Loucy (cell line): ENCODE results near the gene TPM1.

Experiments
- H2AFZ ChIP-seq: fragments of 200-600 bp; sonication (generic); 2 replicates; pipeline ENCODE4 v1.6.0; 2016; ENCODE audit warnings: antibody characterized with exemption, mild to moderate bottlenecking, low read length, moderate library complexity
- H3F3A ChIP-seq: fragments of 200-600 bp; 2 replicates; pipeline ENCODE4 v1.6.0; 2016; ENCODE audit warnings: antibody characterized with exemption, low read depth, mild to moderate bottlenecking
- H3K27me3 ChIP-seq: fragments of 200-600 bp; sonication (generic); 2 replicates; pipeline ENCODE4 v1.6.1; 2014; ENCODE audit warnings: low read length, mild to moderate bottlenecking; ENCODE audit not compliant: insufficient read depth, poor library complexity, severe bottlenecking
- H3K36me3 ChIP-seq: fragments of 200-600 bp; sonication (generic); 2 replicates; pipeline ENCODE4 v1.6.1; 2016; ENCODE audit warnings: low read length; ENCODE audit not compliant: insufficient read depth
- H3K4me1 ChIP-seq: fragments of 200-600 bp; sonication (generic); 2 replicates; pipeline ENCODE4 v1.5.1; 2014; ENCODE audit warnings: low read length, mild to moderate bottlenecking; ENCODE audit not compliant: insufficient read depth, poor library complexity, severe bottlenecking
- H3K4me2 ChIP-seq: fragments of 200-600 bp; sonication (generic); 2 replicates; pipeline ENCODE4 v1.6.0; 2014; ENCODE audit warnings: antibody characterized with exemption, low read length, low read depth, mild to moderate bottlenecking; ENCODE audit not compliant: poor library complexity, severe bottlenecking
- H3K4me3 ChIP-seq: fragments of 200-600 bp; sonication (generic); 2 replicates; pipeline ENCODE4 v1.5.1; 2014; ENCODE audit warnings: low read length, mild to moderate bottlenecking, mixed read lengths; ENCODE audit not compliant: poor library complexity, severe bottlenecking
- H3K79me2 ChIP-seq: fragments of 200-600 bp; sonication (generic); 2 replicates; pipeline ENCODE4 v1.6.1; 2014; ENCODE audit warnings: low read length; ENCODE audit not compliant: insufficient read depth
- H3K9ac ChIP-seq: fragments of 200-600 bp; sonication (generic); 2 replicates; pipeline ENCODE4 v1.6.0; 2014; ENCODE audit warnings: mild to moderate bottlenecking, low read depth, low read length, moderate library complexity; ENCODE audit not compliant: poor library complexity, severe bottlenecking
- H3K9me2 ChIP-seq: fragments of 200-600 bp; sonication (generic); replicated peaks from 2 replicates; pipeline ENCODE4 v1.6.1; 2016; ENCODE audit warnings: low read depth, low read length, mixed read lengths
- H3K9me3 ChIP-seq: fragments of 200-600 bp; sonication (generic); 2 replicates; pipeline ENCODE4 v1.6.1; 2014; ENCODE audit warnings: mild to moderate bottlenecking, antibody characterized with exemption, low read length, low read depth; ENCODE audit not compliant: insufficient read depth
- H4K20me1 ChIP-seq: fragments of 200-600 bp; sonication (generic); 2 replicates; pipeline ENCODE4 v1.6.0; 2014; ENCODE audit warnings: antibody characterized with exemption, low read length, mild to moderate bottlenecking; ENCODE audit not compliant: insufficient read depth, poor library complexity, severe bottlenecking
- CTCF ChIP-seq: fragments of 200-600 bp; sonication (generic); conservative IDR thresholded peaks from 2 replicates; pipeline ENCODE4 v1.5.1; 2014; ENCODE audit warnings: mild to moderate bottlenecking, antibody characterized with exemption, low read length
- EZH2phosphoT487 ChIP-seq: fragments of 200-600 bp; IDR thresholded peaks from 2 replicates; pipeline ENCODE4 v1.6.1; 2018; ENCODE audit warnings: antibody characterized with exemption, mild to moderate bottlenecking, moderate library complexity, borderline replicate concordance

TPM1 gene

GRCh38 chr15:63027646-63028045, 14.9 kb upstream of the TPM1 start:
- H3K4me3 ChIP-seq = no peak overlapping the region
- H4K20me1 ChIP-seq = no peaks in the 10 kb centered on the region
- H3K4me1 ChIP-seq = peaks cover 26% of the 10 kb centered on the region
- no peaks in the 10 kb centered on the region for H3F3A ChIP-seq
- H3K9me2 ChIP-seq = no peaks in the 10 kb centered on the region
- H3K27me3 ChIP-seq = no peaks in the 10 kb centered on the region
- no peak overlapping the region for H3K4me2 ChIP-seq
- no peak overlapping the region for H2AFZ ChIP-seq
- H3K36me3 ChIP-seq = no peaks in the 10 kb centered on the region
- TF ChIP-seq CTCF (no peak), EZH2phosphoT487 (no peak)
- H3K9ac ChIP-seq = no peak overlapping the region
- H3K9me3 ChIP-seq = no peaks in the 10 kb centered on the region
- no peaks in the 10 kb centered on the region for H3K79me2 ChIP-seq

GRCh38 chr15:63028442-63029110, 14.0 kb upstream of the TPM1 start:
- Histone ChIP-seq H3K27me3 (no peaks in the 10 kb centered on the region), H3K4me2 (peak overlapping the region; percentile 43), H3F3A (no peaks in the 10 kb centered on the region), H2AFZ (no peak overlapping the region), H3K4me1 (peaks cover 26% of the 10 kb centered on the region), H3K9me3 (no peaks in the 10 kb centered on the region), H3K79me2 (no peaks in the 10 kb centered on the region), H3K9me2 (no peaks in the 10 kb centered on the region), H4K20me1 (no peaks in the 10 kb centered on the region), H3K9ac (peak overlapping the region; percentile 25), H3K4me3 (no peak overlapping the region), H3K36me3 (no peaks in the 10 kb centered on the region)
- TF ChIP-seq CTCF (no peak), EZH2phosphoT487 (no peak)

GRCh38 chr15:63029676-63030075, 12.9 kb upstream of the TPM1 start:
- Histone ChIP-seq H3F3A (no peaks in the 10 kb centered on the region), H3K36me3 (no peaks in the 10 kb centered on the region), H3K4me3 (no peak overlapping the region), H3K9me2 (no peaks in the 10 kb centered on the region), H3K4me2 (peak overlapping the region; percentile 43), H3K27me3 (no peaks in the 10 kb centered on the region), H4K20me1 (no peaks in the 10 kb centered on the region), H3K79me2 (no peaks in the 10 kb centered on the region), H2AFZ (no peak overlapping the region), H3K9me3 (no peaks in the 10 kb centered on the region), H3K9ac (peak overlapping the region; percentile 25), H3K4me1 (peaks cover 26% of the 10 kb centered on the region)
- no peak for TF ChIP-seq CTCF
- no peak for TF ChIP-seq EZH2phosphoT487
